ENCODE data around the gene RLF. TPM values are rescaled to one million over a fixed set of nuclear protein-coding genes. Genes with fewer than 3 reads are reported as not detected.

Gene RLF
- total and polyA plus RNA-seq, 9 of the 15 experiments (the other 6 are each of a cell fraction or from before 2014, with no cell fraction given), result 3.6 to 35.0 (median 21.2) TPM

DNA sequence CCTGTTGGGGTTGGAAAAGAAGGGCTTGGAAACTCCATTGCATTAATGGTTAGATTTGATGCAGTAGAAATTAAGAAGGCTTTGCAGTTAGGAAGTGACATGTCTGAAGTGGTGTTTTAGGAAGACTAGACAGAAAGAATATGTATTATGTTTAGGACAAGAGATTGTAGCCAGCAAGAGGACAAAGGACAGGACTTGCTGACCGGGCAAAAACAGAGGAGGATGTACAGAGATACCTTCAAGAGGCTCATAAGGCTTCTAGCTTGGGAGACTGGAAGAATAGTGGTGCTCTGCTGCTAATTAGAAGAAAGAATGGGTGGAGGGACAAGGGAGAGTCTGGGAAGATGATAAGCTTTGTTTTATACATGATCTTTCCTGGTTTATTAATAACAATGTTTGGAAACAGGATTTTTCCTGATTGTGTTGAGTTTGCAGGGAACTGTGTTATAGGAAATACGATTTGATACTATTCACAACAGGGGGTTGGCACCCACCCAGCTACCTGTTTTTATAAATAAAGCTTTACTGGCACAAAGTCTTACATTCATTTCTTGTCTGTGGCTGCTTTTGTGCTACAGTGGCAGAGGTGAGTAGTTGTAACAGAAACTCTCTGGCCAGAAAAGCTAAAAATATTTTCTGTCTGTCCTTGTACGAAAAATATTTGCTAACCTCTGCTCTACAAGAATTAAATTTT lies 49.5 kb downstream of the RLF start:
- FAIRE-seq (no peak), ATAC-seq (no peak), DNase-seq (ENCODE audit: extremely low read depth in 1 of 4, low spot score in 3 of 4) (no peak)
- H2AFZ ChIP-seq (ENCODE audit: low read depth, low read length), result no peak overlapping the region
- H3K27ac ChIP-seq (ENCODE audit: extremely low read depth, low read depth, low read length), result no peak overlapping the region
- H3K79me2 ChIP-seq (ENCODE audit: control insufficient read depth, insufficient read depth, low read length), result peaks cover 37% of the 10 kb centered on the region; the same call in 2 of the 3 replicates
- H3K36me3 ChIP-seq (ENCODE audit: control insufficient read depth, insufficient read depth, low read length), result peaks cover 79% of the 10 kb centered on the region
- WGBS (ENCODE audit: insufficient coverage, low coverage, missing lambda C conversion rate), result 84% methylated on average over 3 of the region's 3 CpGs
- no peak overlapping the region for H3K4me3 ChIP-seq
- H3K9ac ChIP-seq (ENCODE audit: insufficient read depth in 1 of 2, low read depth in 2 of 2, low read length in 2 of 2), result no peak overlapping the region
- no peaks in the 10 kb centered on the region for H3K4me1 ChIP-seq (replicated peaks in 1 of 2; ENCODE audit: control insufficient read depth in 2 of 2, insufficient read depth in 2 of 2, low read length in 2 of 2)
- no peaks in the 10 kb centered on the region for H4K20me1 ChIP-seq (replicated peaks; ENCODE audit: control insufficient read depth, insufficient read depth, low read length)
- H3K4me2 ChIP-seq (ENCODE audit: insufficient read depth, low read length), result no peak overlapping the region
- no peaks in the 10 kb centered on the region for H3K9me3 ChIP-seq (replicated peaks; ENCODE audit: control insufficient read depth, insufficient read depth, low read depth, low read length)
- no peaks in the 10 kb centered on the region for H3K27me3 ChIP-seq (ENCODE audit: control insufficient read depth in 2 of 2, insufficient read depth in 2 of 2, low read length in 2 of 2)
- CTCF ChIA-PET (ENCODE audit: low intra/inter-chr PET ratio), result no interaction called here
- no peaks in the 10 kb centered on the region for H3K9me1 ChIP-seq (ENCODE audit: control insufficient read depth, insufficient read depth, low read length)
- BruUV-seq (replicated peaks), result no TSS peak
- in situ Hi-C loops (cut with MboI), result no loop called here
- intact Hi-C loops (cut with micrococcal nuclease), result no loop called here
- POLR2A ChIA-PET, result interaction anchor here (1.0 to 1.5 kb wide), 3 partner anchors 11 to 24 kb away, joined by 3 to 5 read pairs (median 4); no protein-coding TSS in a partner anchor
- TF ChIP-seq ZNF316 (IDR thresholded peaks at IDR 0.05) (peak; percentile 93), MAFF (IDR thresholded peaks at IDR 0.05; ENCODE audit: low read length) (peak; percentile 83), FOXA3 (CRISPR knock-in tag; conservative IDR thresholded peaks at IDR 0.05 in 1 of 2, IDR thresholded peaks at IDR 0.05 in 1 of 2) (no peak), NFIC (IDR thresholded peaks at IDR 0.05) (0 out of 2 replicates have a peak, but pooled peaks have one; percentile 9), MAFG (tag; conservative IDR thresholded peaks at IDR 0.05) (peak; percentile 84), TBP (optimal IDR thresholded peaks at IDR 0.05; ENCODE audit: low read depth, low read length) (no peak), RB1 (IDR thresholded peaks at IDR 0.05; ENCODE audit: low read depth) (no peak), BACH1 (tag; IDR thresholded peaks at IDR 0.05) (no peak), C11orf30 (IDR thresholded peaks at IDR 0.05; ENCODE audit: low read depth) (peak; percentile 91)
- TF ChIP-seq, protein P1, sequence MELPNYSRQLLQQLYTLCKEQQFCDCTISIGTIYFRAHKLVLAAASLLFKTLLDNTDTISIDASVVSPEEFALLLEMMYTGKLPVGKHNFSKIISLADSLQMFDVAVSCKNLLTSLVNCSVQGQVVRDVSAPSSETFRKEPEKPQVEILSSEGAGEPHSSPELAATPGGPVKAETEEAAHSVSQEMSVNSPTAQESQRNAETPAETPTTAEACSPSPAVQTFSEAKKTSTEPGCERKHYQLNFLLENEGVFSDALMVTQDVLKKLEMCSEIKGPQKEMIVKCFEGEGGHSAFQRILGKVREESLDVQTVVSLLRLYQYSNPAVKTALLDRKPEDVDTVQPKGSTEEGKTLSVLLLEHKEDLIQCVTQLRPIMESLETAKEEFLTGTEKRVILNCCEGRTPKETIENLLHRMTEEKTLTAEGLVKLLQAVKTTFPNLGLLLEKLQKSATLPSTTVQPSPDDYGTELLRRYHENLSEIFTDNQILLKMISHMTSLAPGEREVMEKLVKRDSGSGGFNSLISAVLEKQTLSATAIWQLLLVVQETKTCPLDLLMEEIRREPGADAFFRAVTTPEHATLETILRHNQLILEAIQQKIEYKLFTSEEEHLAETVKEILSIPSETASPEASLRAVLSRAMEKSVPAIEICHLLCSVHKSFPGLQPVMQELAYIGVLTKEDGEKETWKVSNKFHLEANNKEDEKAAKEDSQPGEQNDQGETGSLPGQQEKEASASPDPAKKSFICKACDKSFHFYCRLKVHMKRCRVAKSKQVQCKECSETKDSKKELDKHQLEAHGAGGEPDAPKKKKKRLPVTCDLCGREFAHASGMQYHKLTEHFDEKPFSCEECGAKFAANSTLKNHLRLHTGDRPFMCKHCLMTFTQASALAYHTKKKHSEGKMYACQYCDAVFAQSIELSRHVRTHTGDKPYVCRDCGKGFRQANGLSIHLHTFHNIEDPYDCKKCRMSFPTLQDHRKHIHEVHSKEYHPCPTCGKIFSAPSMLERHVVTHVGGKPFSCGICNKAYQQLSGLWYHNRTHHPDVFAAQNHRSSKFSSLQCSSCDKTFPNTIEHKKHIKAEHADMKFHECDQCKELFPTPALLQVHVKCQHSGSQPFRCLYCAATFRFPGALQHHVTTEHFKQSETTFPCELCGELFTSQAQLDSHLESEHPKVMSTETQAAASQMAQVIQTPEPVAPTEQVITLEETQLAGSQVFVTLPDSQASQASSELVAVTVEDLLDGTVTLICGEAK (IDR thresholded peaks at IDR 0.05), result peak; percentile 69
- TF ChIP-seq, protein P1 (CRISPR knock-in tag; IDR thresholded peaks at IDR 0.05), result no peak
- TF ChIP-seq, protein P2, sequence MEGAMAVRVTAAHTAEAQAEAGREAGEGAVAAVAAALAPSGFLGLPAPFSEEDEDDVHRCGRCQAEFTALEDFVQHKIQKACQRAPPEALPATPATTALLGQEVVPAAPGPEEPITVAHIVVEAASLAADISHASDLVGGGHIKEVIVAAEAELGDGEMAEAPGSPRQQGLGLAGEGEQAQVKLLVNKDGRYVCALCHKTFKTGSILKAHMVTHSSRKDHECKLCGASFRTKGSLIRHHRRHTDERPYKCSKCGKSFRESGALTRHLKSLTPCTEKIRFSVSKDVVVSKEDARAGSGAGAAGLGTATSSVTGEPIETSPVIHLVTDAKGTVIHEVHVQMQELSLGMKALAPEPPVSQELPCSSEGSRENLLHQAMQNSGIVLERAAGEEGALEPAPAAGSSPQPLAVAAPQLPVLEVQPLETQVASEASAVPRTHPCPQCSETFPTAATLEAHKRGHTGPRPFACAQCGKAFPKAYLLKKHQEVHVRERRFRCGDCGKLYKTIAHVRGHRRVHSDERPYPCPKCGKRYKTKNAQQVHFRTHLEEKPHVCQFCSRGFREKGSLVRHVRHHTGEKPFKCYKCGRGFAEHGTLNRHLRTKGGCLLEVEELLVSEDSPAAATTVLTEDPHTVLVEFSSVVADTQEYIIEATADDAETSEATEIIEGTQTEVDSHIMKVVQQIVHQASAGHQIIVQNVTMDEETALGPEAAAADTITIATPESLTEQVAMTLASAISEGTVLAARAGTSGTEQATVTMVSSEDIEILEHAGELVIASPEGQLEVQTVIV (CRISPR knock-in tag; IDR thresholded peaks at IDR 0.05; ENCODE audit: borderline replicate concordance), result no peak
